ENCODE data around the gene PDZD4. TPM values are rescaled to one million over a fixed set of nuclear protein-coding genes. Genes with fewer than 3 reads are reported as not detected.

The PDZD4 gene
- total RNA-seq, 2 experiments from 2014 or later, result not detected

DNA sequence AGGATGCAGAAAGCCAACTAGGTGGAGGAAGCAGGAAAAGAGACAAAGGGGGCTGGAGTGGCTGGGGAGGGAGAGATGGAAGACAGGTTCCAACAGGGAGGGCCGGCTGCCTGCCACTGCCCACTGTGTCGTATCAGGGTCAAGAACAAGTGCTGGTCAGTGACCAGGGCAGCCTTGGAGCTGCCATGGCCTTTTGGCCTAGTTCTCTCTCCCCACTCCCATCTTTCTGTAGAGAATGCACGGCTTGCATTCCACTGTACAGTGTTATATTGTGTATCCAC, 43.7 kb upstream of the PDZD4 start:
- Histone ChIP-seq H4K20me1 (ENCODE audit: insufficient read depth, low read length) (no peaks in the 10 kb centered on the region), H3K27ac (ENCODE audit: low read depth, low read length, poor library complexity, severe bottlenecking) (no peak overlapping the region), H3K4me3 (ENCODE audit: low read depth, low read length, poor library complexity, severe bottlenecking) (no peak overlapping the region), H3K9me2 (ENCODE audit: insufficient read depth, low read length) (no peaks in the 10 kb centered on the region), H3K4me2 (ENCODE audit: low read length) (no peak overlapping the region), H2AFZ (ENCODE audit: low read length) (no peak overlapping the region), H3K9me3 (ENCODE audit: low read length) (no peaks in the 10 kb centered on the region), H3K36me3 (ENCODE audit: insufficient read depth, low read length) (no peaks in the 10 kb centered on the region), H3K79me2 (ENCODE audit: insufficient read depth, low read depth, low read length) (no peaks in the 10 kb centered on the region), H3K4me1 (ENCODE audit: insufficient read depth, low read length, poor library complexity, severe bottlenecking) (no peaks in the 10 kb centered on the region)
- no TSS peak for BruUV-seq (replicated peaks)
- intact Hi-C loops (cut with micrococcal nuclease; ENCODE audit: unreplicated experiment), result no loop called here
- POLR2A ChIA-PET, result no interaction called here
- TF ChIP-seq EZH2phosphoT487 (IDR thresholded peaks at IDR 0.05; ENCODE audit: borderline replicate concordance, low read depth, low read length), result no peak
- TF ChIP-seq, protein P1, sequence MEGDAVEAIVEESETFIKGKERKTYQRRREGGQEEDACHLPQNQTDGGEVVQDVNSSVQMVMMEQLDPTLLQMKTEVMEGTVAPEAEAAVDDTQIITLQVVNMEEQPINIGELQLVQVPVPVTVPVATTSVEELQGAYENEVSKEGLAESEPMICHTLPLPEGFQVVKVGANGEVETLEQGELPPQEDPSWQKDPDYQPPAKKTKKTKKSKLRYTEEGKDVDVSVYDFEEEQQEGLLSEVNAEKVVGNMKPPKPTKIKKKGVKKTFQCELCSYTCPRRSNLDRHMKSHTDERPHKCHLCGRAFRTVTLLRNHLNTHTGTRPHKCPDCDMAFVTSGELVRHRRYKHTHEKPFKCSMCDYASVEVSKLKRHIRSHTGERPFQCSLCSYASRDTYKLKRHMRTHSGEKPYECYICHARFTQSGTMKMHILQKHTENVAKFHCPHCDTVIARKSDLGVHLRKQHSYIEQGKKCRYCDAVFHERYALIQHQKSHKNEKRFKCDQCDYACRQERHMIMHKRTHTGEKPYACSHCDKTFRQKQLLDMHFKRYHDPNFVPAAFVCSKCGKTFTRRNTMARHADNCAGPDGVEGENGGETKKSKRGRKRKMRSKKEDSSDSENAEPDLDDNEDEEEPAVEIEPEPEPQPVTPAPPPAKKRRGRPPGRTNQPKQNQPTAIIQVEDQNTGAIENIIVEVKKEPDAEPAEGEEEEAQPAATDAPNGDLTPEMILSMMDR (conservative IDR thresholded peaks at IDR 0.05; ENCODE audit: low read length), result no peak
- CTCF ChIA-PET (ENCODE audit: unreplicated experiment), result no interaction called here
- no peak for DNase-seq (ENCODE audit: low spot score)

DNA sequence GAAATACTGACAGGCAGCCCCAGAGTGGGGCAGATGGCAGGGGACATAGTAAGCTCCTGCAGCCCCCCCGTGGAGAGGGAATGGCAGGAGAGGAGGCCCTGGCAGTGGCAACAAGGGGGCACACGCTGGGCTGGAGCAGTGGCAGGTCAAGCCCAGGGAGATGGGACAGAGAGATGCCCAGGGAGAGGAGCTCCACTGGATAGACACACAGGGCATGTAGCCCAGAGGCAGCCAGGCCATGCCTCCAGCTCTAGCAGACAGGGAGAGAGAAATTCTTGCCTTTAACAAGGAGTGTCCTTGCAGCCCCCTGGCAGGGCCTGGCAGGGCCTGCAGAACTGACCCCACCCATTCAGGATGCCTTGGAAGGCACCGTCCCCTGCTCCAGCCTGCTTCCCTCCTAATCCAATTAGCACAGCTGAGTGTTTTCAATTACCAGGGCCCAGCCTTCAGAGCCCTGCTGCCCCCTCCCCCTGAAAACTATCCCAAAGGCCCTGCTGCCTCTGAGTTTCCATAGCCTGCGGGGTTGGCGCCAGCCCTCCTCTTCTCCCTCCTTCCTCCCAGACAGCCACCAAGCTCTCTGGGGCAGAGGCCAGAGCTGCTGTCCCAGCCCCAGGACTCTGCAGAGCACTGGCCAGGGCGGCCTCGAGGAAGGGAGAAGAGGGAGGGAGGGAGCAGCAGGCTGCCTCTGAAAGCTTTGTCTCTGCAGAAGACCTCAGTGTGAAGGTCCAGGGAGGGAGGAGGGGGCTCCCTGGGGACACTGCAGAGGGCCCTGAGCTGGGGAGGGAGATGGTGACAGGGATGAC, 43.1 kb upstream of the PDZD4 start:
- Histone ChIP-seq H4K20me1 (ENCODE audit: insufficient read depth, low read length) (no peaks in the 10 kb centered on the region), H3K4me2 (ENCODE audit: low read length) (no peak overlapping the region), H3K79me2 (ENCODE audit: insufficient read depth, low read depth, low read length) (no peaks in the 10 kb centered on the region), H3K9me2 (ENCODE audit: insufficient read depth, low read length) (no peaks in the 10 kb centered on the region), H3K27ac (ENCODE audit: low read depth, low read length, poor library complexity, severe bottlenecking) (no peak overlapping the region), H3K36me3 (ENCODE audit: insufficient read depth, low read length) (no peaks in the 10 kb centered on the region), H3K4me3 (ENCODE audit: low read depth, low read length, poor library complexity, severe bottlenecking) (no peak overlapping the region), H2AFZ (ENCODE audit: low read length) (no peak overlapping the region), H3K9me3 (ENCODE audit: low read length) (no peaks in the 10 kb centered on the region), H3K4me1 (ENCODE audit: insufficient read depth, low read length, poor library complexity, severe bottlenecking) (no peaks in the 10 kb centered on the region)
- TF ChIP-seq, protein P1 (conservative IDR thresholded peaks at IDR 0.05; ENCODE audit: low read length), result no peak
- TF ChIP-seq EZH2phosphoT487 (IDR thresholded peaks at IDR 0.05; ENCODE audit: borderline replicate concordance, low read depth, low read length), result no peak
- BruUV-seq (replicated peaks), result no TSS peak
- POLR2A ChIA-PET, result no interaction called here
- DNase-seq (ENCODE audit: low spot score), result no peak
- CTCF ChIA-PET (ENCODE audit: unreplicated experiment), result no interaction called here
- intact Hi-C loops (cut with micrococcal nuclease; ENCODE audit: unreplicated experiment), result no loop called here

GRCh38 chrX:153871946-153872878, 41.9 kb upstream of the PDZD4 start:
- intact Hi-C loops (cut with micrococcal nuclease; ENCODE audit: unreplicated experiment), result no loop called here
- no peak overlapping the region for H3K4me3 ChIP-seq (ENCODE audit: low read depth, low read length, poor library complexity, severe bottlenecking)
- no TSS peak for BruUV-seq (replicated peaks)
- CTCF ChIA-PET (ENCODE audit: unreplicated experiment), result no interaction called here
- H3K79me2 ChIP-seq (ENCODE audit: insufficient read depth, low read depth, low read length), result no peaks in the 10 kb centered on the region
- no peak overlapping the region for H2AFZ ChIP-seq (ENCODE audit: low read length)
- no peak overlapping the region for H3K27ac ChIP-seq (ENCODE audit: low read depth, low read length, poor library complexity, severe bottlenecking)
- POLR2A ChIA-PET, result no interaction called here
- no peak overlapping the region for H3K4me2 ChIP-seq (ENCODE audit: low read length)
- no peaks in the 10 kb centered on the region for H3K9me3 ChIP-seq (ENCODE audit: low read length)
- no peaks in the 10 kb centered on the region for H3K4me1 ChIP-seq (ENCODE audit: insufficient read depth, low read length, poor library complexity, severe bottlenecking)
- H4K20me1 ChIP-seq (ENCODE audit: insufficient read depth, low read length), result no peaks in the 10 kb centered on the region
- no peak for TF ChIP-seq EZH2phosphoT487 (IDR thresholded peaks at IDR 0.05; ENCODE audit: borderline replicate concordance, low read depth, low read length)
- TF ChIP-seq, protein P1 (conservative IDR thresholded peaks at IDR 0.05; ENCODE audit: low read length), result no peak
- no peak for DNase-seq (ENCODE audit: low spot score)
- no peaks in the 10 kb centered on the region for H3K36me3 ChIP-seq (ENCODE audit: insufficient read depth, low read length)
- H3K9me2 ChIP-seq (ENCODE audit: insufficient read depth, low read length), result no peaks in the 10 kb centered on the region

Data from OCI-LY7 (cell line).